ENCODE measurements around the gene FAM43A. TPM values are rescaled to one million over a fixed set of nuclear protein-coding genes. Genes with fewer than 3 reads are reported as not detected.

The FAM43A gene

GRCh38 chr3:194736277-194736895, 50.7 kb downstream of the FAM43A start:
- WGBS, 2 donors (ENCODE audit: extremely low coverage in 2 of 2, insufficient read length in 2 of 2, insufficient replicate concordance in 1 of 2) = no CpG with 5 or more reads among the region's 6 CpGs
- Histone ChIP-seq H3K27me3 (ENCODE audit: control insufficient read depth in 3 of 3, insufficient read depth in 3 of 3, low read depth in 1 of 3, low read length in 3 of 3) (peaks cover 0 to 73% (median 3%) of the 10 kb centered on the region in 3 experiments), H3K4me2 (ENCODE audit: insufficient read depth, low read length, poor library complexity, severe bottlenecking) (no peak overlapping the region), H3K23ac (ENCODE audit: low read depth, low read length, poor library complexity) (peak overlapping the region; percentile 56), H2BK120ac (ENCODE audit: low read depth, low read length) (no peak overlapping the region), H3K4me1 (ENCODE audit: control insufficient read depth in 2 of 2, insufficient read depth in 1 of 2, low read depth in 1 of 2, low read length in 2 of 2) (peaks cover 2 to 6% of the 10 kb centered on the region in 2 donors), H3K36me3 (replicated peaks in 1 of 2; ENCODE audit: control insufficient read depth in 2 of 2, insufficient read depth in 2 of 2, low read length in 2 of 2) (no peaks in the 10 kb centered on the region), H4K91ac (ENCODE audit: low read depth, low read length, poor library complexity) (no peak overlapping the region), H2BK15ac (ENCODE audit: low read length) (no peak overlapping the region), H3K4ac (ENCODE audit: low read length) (no peak overlapping the region), H2AK5ac (ENCODE audit: low read depth, low read length) (no peak overlapping the region), H4K8ac (ENCODE audit: low read depth, low read length) (no peak overlapping the region), H2AFZ (ENCODE audit: low read length) (no peak overlapping the region), H3K14ac (ENCODE audit: low read length) (peak overlapping the region; percentile 72), H3K27ac (replicated peaks; ENCODE audit: low read length) (no peak overlapping the region), H2BK12ac (ENCODE audit: low read length) (no peak overlapping the region), H3K18ac (ENCODE audit: low read length) (peak overlapping the region; percentile 58), H3K79me1 (ENCODE audit: low read depth, low read length) (no peaks in the 10 kb centered on the region), H3K9ac (ENCODE audit: low read depth, low read length, poor library complexity) (no peak overlapping the region), H3K9me3 (replicated peaks in 1 of 2; ENCODE audit: control insufficient read depth in 2 of 2, insufficient read depth in 1 of 2, low read depth in 1 of 2, low read length in 2 of 2) (no peaks in the 10 kb centered on the region), H3K4me3 (ENCODE audit: low read length in 2 of 2) (no peak overlapping the region), H2BK5ac (ENCODE audit: low read length) (no peak overlapping the region)
- no peak for DNase-seq (ENCODE audit: low spot score)

- Histone ChIP-seq H3K9ac (ENCODE audit: low read depth, low read length, poor library complexity) (no peak overlapping the region), H3K4ac (ENCODE audit: low read length) (no peak overlapping the region), H2AFZ (ENCODE audit: low read length) (no peak overlapping the region), H3K36me3 (replicated peaks in 1 of 2; ENCODE audit: control insufficient read depth in 2 of 2, insufficient read depth in 2 of 2, low read length in 2 of 2) (no peaks in the 10 kb centered on the region), H3K27ac (replicated peaks; ENCODE audit: low read length) (no peak overlapping the region), H3K4me3 (ENCODE audit: low read length in 2 of 2) (no peak overlapping the region), H3K79me1 (ENCODE audit: low read depth, low read length) (no peaks in the 10 kb centered on the region), H4K8ac (ENCODE audit: low read depth, low read length) (no peak overlapping the region), H2BK12ac (ENCODE audit: low read length) (no peak overlapping the region), H3K4me2 (ENCODE audit: insufficient read depth, low read length, poor library complexity, severe bottlenecking) (no peak overlapping the region), H4K91ac (ENCODE audit: low read depth, low read length, poor library complexity) (no peak overlapping the region), H3K27me3 (ENCODE audit: control insufficient read depth in 3 of 3, insufficient read depth in 3 of 3, low read depth in 1 of 3, low read length in 3 of 3) (peaks cover 0 to 70% (median 3%) of the 10 kb centered on the region in 3 experiments), H2BK5ac (ENCODE audit: low read length) (no peak overlapping the region), H2BK120ac (ENCODE audit: low read depth, low read length) (no peak overlapping the region), H3K4me1 (ENCODE audit: control insufficient read depth in 2 of 2, insufficient read depth in 1 of 2, low read depth in 1 of 2, low read length in 2 of 2) (peaks cover 2 to 6% of the 10 kb centered on the region in 2 donors), H3K9me3 (replicated peaks in 1 of 2; ENCODE audit: control insufficient read depth in 2 of 2, insufficient read depth in 1 of 2, low read depth in 1 of 2, low read length in 2 of 2) (no peaks in the 10 kb centered on the region), H2AK5ac (ENCODE audit: low read depth, low read length) (no peak overlapping the region), H3K23ac (ENCODE audit: low read depth, low read length, poor library complexity) (no peak overlapping the region), H2BK15ac (ENCODE audit: low read length) (no peak overlapping the region), H3K14ac (ENCODE audit: low read length) (no peak overlapping the region), H3K18ac (ENCODE audit: low read length) (peak overlapping the region; percentile 4)
- no peak for DNase-seq (ENCODE audit: low spot score)
- no CpG with 5 or more reads among the region's 7 CpGs for WGBS, 2 donors (ENCODE audit: extremely low coverage in 2 of 2, insufficient read length in 2 of 2, insufficient replicate concordance in 1 of 2)
These were observed 51.4 kb downstream of the FAM43A start for GRCh38 chr3:194736896-194737600.

Small RNA genes within 50 kb of the gene (small RNA-seq; reads per million reads assigned to genes)
- not detected for gene AC046143.2 (ENCODE audit: insufficient read depth)
